Ectodermal cell (in vitro differentiated cells): ENCODE data around the gene S100A7.

Experiments
- H3K27ac ChIP-seq: 2 replicates; pipeline ENCODE4 v1.7.0; 2013; ENCODE audit warnings: mild to moderate bottlenecking, low read depth, low read length; ENCODE audit not compliant: insufficient read depth, poor library complexity, severe bottlenecking
- H3K27me3 ChIP-seq: 2 replicates; pipeline ENCODE4 v1.7.0; 2013; ENCODE audit warnings: mild to moderate bottlenecking, low read length; ENCODE audit not compliant: insufficient read depth, control insufficient read depth, poor library complexity, severe bottlenecking
- H3K36me3 ChIP-seq: one replicate; pipeline ENCODE4 v1.7.0; 2013; ENCODE audit warnings: low read length; ENCODE audit not compliant: control insufficient read depth, insufficient read depth
- H3K4me1 ChIP-seq: one replicate; pipeline ENCODE4 v1.7.0; 2013; ENCODE audit warnings: low read length; ENCODE audit not compliant: control insufficient read depth, insufficient read depth
- H3K4me3 ChIP-seq: 2 replicates; pipeline ENCODE4 v1.7.0; 2013; ENCODE audit warnings: low read depth, low read length, control low read depth; ENCODE audit not compliant: insufficient read depth
- H3K9me3 ChIP-seq: 2 replicates; pipeline ENCODE4 v1.7.0; 2013; ENCODE audit warnings: mild to moderate bottlenecking, low read length, moderate library complexity; ENCODE audit not compliant: control insufficient read depth
- WGBS, 2 experiments: methylation state at CpG; one replicate each; pipeline ENCODE4 v1.1.7; 2013; ENCODE audit warnings: missing lambda C conversion rate in 2 of 2; 5-methylcytosine and 5-hydroxymethylcytosine counted together

Gene S100A7

GRCh38 chr1:153431928-153432327 is 28.5 kb downstream of the S100A7 start:
- H3K27me3 ChIP-seq = no peaks in the 10 kb centered on the region
- H3K9me3 ChIP-seq = no peaks in the 10 kb centered on the region
- no peak overlapping the region for H3K4me3 ChIP-seq
- no peak overlapping the region for H3K27ac ChIP-seq
- no peaks in the 10 kb centered on the region for H3K36me3 ChIP-seq
- WGBS, 2 experiments = 83 to 84% methylated on average over 4 of the region's 4 CpGs
- H3K4me1 ChIP-seq = no peaks in the 10 kb centered on the region

- H3K36me3 ChIP-seq = no peaks in the 10 kb centered on the region
- H3K27me3 ChIP-seq = no peaks in the 10 kb centered on the region
- H3K9me3 ChIP-seq = no peaks in the 10 kb centered on the region
- 90% methylated on average over 2 to 3 of the region's 3 CpGs for WGBS, 2 experiments
- no peak overlapping the region for H3K4me3 ChIP-seq
- no peak overlapping the region for H3K27ac ChIP-seq
- H3K4me1 ChIP-seq = no peaks in the 10 kb centered on the region
These were observed 29.0 kb downstream of the S100A7 start for GRCh38 chr1:153431427-153431826.

GRCh38 chr1:153431002-153431401 is 29.4 kb downstream of the S100A7 start:
- Histone ChIP-seq H3K27me3 (no peaks in the 10 kb centered on the region), H3K27ac (no peak overlapping the region), H3K9me3 (no peaks in the 10 kb centered on the region), H3K4me3 (no peak overlapping the region), H3K4me1 (no peaks in the 10 kb centered on the region), H3K36me3 (no peaks in the 10 kb centered on the region)
- 86 to 88% methylated on average over 17 of the region's 17 CpGs for WGBS, 2 experiments

- Histone ChIP-seq H3K36me3 (no peaks in the 10 kb centered on the region), H3K4me1 (no peaks in the 10 kb centered on the region), H3K9me3 (no peaks in the 10 kb centered on the region), H3K27ac (no peak overlapping the region), H3K27me3 (no peaks in the 10 kb centered on the region), H3K4me3 (no peak overlapping the region)
- 85 to 88% methylated on average over 3 of the region's 3 CpGs for WGBS, 2 experiments
These were observed 29.9 kb downstream of the S100A7 start for GRCh38 chr1:153430561-153430960.

GRCh38 chr1:153430166-153430553 is 30.3 kb downstream of the S100A7 start:
- no peaks in the 10 kb centered on the region for H3K4me1 ChIP-seq
- no peaks in the 10 kb centered on the region for H3K36me3 ChIP-seq
- no peak overlapping the region for H3K4me3 ChIP-seq
- H3K9me3 ChIP-seq = no peaks in the 10 kb centered on the region
- H3K27me3 ChIP-seq = no peaks in the 10 kb centered on the region
- 90 to 94% methylated on average over 2 of the region's 2 CpGs for WGBS, 2 experiments
- H3K27ac ChIP-seq = no peak overlapping the region

- no peak overlapping the region for H3K4me3 ChIP-seq
- H3K9me3 ChIP-seq = no peaks in the 10 kb centered on the region
- H3K27me3 ChIP-seq = no peaks in the 10 kb centered on the region
- no peaks in the 10 kb centered on the region for H3K4me1 ChIP-seq
- no peak overlapping the region for H3K27ac ChIP-seq
- 91 to 92% methylated on average over 7 of the region's 7 CpGs for WGBS, 2 experiments
- H3K36me3 ChIP-seq = no peaks in the 10 kb centered on the region
These were observed 30.9 kb downstream of the S100A7 start for GRCh38 chr1:153429266-153430165.

GRCh38 chr1:153428791-153429190 is 31.7 kb downstream of the S100A7 start:
- H3K9me3 ChIP-seq = no peaks in the 10 kb centered on the region
- H3K4me1 ChIP-seq = no peaks in the 10 kb centered on the region
- H3K4me3 ChIP-seq = no peak overlapping the region
- 72 to 73% methylated on average over 6 of the region's 6 CpGs for WGBS, 2 experiments
- no peaks in the 10 kb centered on the region for H3K36me3 ChIP-seq
- H3K27ac ChIP-seq = no peak overlapping the region
- no peaks in the 10 kb centered on the region for H3K27me3 ChIP-seq

- Histone ChIP-seq H3K27ac (no peak overlapping the region), H3K4me1 (no peaks in the 10 kb centered on the region), H3K36me3 (no peaks in the 10 kb centered on the region), H3K9me3 (no peaks in the 10 kb centered on the region), H3K27me3 (no peaks in the 10 kb centered on the region), H3K4me3 (no peak overlapping the region)
- WGBS, 2 experiments = 89 to 90% methylated on average over 12 of the region's 12 CpGs
These were observed 32.3 kb downstream of the S100A7 start for GRCh38 chr1:153428073-153428638.

GRCh38 chr1:153426809-153427208 is 33.6 kb downstream of the S100A7 start:
- WGBS, 2 experiments = 54 to 64% methylated on average over 1 of the region's 1 CpG
- Histone ChIP-seq H3K4me3 (no peak overlapping the region), H3K27ac (no peak overlapping the region), H3K9me3 (no peaks in the 10 kb centered on the region), H3K36me3 (no peaks in the 10 kb centered on the region), H3K4me1 (no peaks in the 10 kb centered on the region), H3K27me3 (no peaks in the 10 kb centered on the region)

GRCh38 chr1:153422450-153423068 is 37.9 kb downstream of the S100A7 start:
- 5 to 6% methylated on average over 5 of the region's 6 CpGs for WGBS, 2 experiments
- no peaks in the 10 kb centered on the region for H3K36me3 ChIP-seq
- H3K4me1 ChIP-seq = no peaks in the 10 kb centered on the region
- H3K9me3 ChIP-seq = no peaks in the 10 kb centered on the region
- no peak overlapping the region for H3K27ac ChIP-seq
- no peaks in the 10 kb centered on the region for H3K27me3 ChIP-seq
- no peak overlapping the region for H3K4me3 ChIP-seq
